Vagina (tissue), 2 donors: Measurements from ENCODE around the gene NEK11.

Source experiments
- CTCF ChIP-seq, 3 experiments: fragments of 450-650 bp in 2 of 3; fragments of 200-600 bp in 1 of 3; sonication (generic) in 1 of 3; IDR thresholded peaks; one replicate each; pipeline ENCODE4 v1.5.1; 2017 to 2019; ENCODE audit warnings: antibody characterized with exemption in 3 of 3, mild to moderate bottlenecking in 2 of 3, moderate library complexity in 2 of 3
- POLR2A ChIP-seq, 2 donors: fragments of 450-650 bp; IDR thresholded peaks; one replicate each; pipeline ENCODE4 v1.6.1; 2017; ENCODE audit warnings: antibody characterized with exemption in 2 of 2, mild to moderate bottlenecking in 2 of 2, moderate library complexity in 2 of 2
- POLR2AphosphoS5 ChIP-seq, 2 donors: sonication (generic); formaldehyde crosslinking; IDR thresholded peaks; one replicate each; pipeline ENCODE4 v1.9.0; 2017; ENCODE audit warnings: antibody characterized with exemption in 2 of 2, mild to moderate bottlenecking in 2 of 2, low read depth in 1 of 2; ENCODE audit not compliant: insufficient read depth in 1 of 2

GRCh38 chr3:131396170-131396569 lies 369.5 kb downstream of the NEK11 start:
- no peak for TF ChIP-seq CTCF (IDR thresholded peaks at IDR 0.05)
- TF ChIP-seq POLR2AphosphoS5 (IDR thresholded peaks at IDR 0.05; ENCODE audit: insufficient read depth in 1 of 2, low read depth in 1 of 2) = no peak
- TF ChIP-seq POLR2A (IDR thresholded peaks at IDR 0.05) = no peak
